ENCODE measurements around the gene CSNK1G2. TPM values are rescaled to one million over a fixed set of nuclear protein-coding genes. Genes with fewer than 3 reads are reported as not detected.

Gene CSNK1G2
- total and polyA plus RNA-seq, 2 experiments from 2014 or later = 97.7 to 100 TPM

GRCh38 chr19:2011169-2011568 is 70.2 kb downstream of the CSNK1G2 start:
- Histone ChIP-seq H3K4me1 (ENCODE audit: low read depth) (no peaks in the 10 kb centered on the region), H3K27ac (no peak overlapping the region), H3K4me3 (no peak overlapping the region), H3K9me3 (ENCODE audit: low read depth) (no peaks in the 10 kb centered on the region), H3K36me3 (no peaks in the 10 kb centered on the region), H3K27me3 (no peaks in the 10 kb centered on the region)
- TF ChIP-seq CTCF (IDR thresholded peaks at IDR 0.05; ENCODE audit: low read depth, low read length) = no peak
- no peak for DNase-seq (ENCODE audit: low read depth in 1 of 2, low spot score in 1 of 2)

- H3K4me1 ChIP-seq (ENCODE audit: low read depth) = no peaks in the 10 kb centered on the region
- H3K27ac ChIP-seq = no peak overlapping the region
- no peak for DNase-seq (ENCODE audit: low read depth in 1 of 2, low spot score in 1 of 2)
- no peaks in the 10 kb centered on the region for H3K36me3 ChIP-seq
- no peak overlapping the region for H3K4me3 ChIP-seq
- H3K27me3 ChIP-seq = no peaks in the 10 kb centered on the region
- no peaks in the 10 kb centered on the region for H3K9me3 ChIP-seq (ENCODE audit: low read depth)
- TF ChIP-seq CTCF (IDR thresholded peaks at IDR 0.05; ENCODE audit: low read depth, low read length) = no peak
Observed at GRCh38 chr19:2012941-2013682, 72.1 kb downstream of the CSNK1G2 start.

- H3K27ac ChIP-seq = no peak overlapping the region
- no peaks in the 10 kb centered on the region for H3K4me1 ChIP-seq (ENCODE audit: low read depth)
- H3K27me3 ChIP-seq = no peaks in the 10 kb centered on the region
- H3K36me3 ChIP-seq = no peaks in the 10 kb centered on the region
- no peaks in the 10 kb centered on the region for H3K9me3 ChIP-seq (ENCODE audit: low read depth)
- no peak for TF ChIP-seq CTCF (IDR thresholded peaks at IDR 0.05; ENCODE audit: low read depth, low read length)
- DNase-seq (ENCODE audit: low read depth in 1 of 2, low spot score in 1 of 2) = no peak
- no peak overlapping the region for H3K4me3 ChIP-seq
Observed at GRCh38 chr19:2013683-2013961, 72.7 kb downstream of the CSNK1G2 start.

- peak overlapping the region; percentile 67 for H3K4me3 ChIP-seq
- TF ChIP-seq CTCF (IDR thresholded peaks at IDR 0.05; ENCODE audit: low read depth, low read length) = no peak
- DNase-seq (ENCODE audit: low read depth in 1 of 2, low spot score in 1 of 2) = no peak
- H3K4me1 ChIP-seq (ENCODE audit: low read depth) = no peaks in the 10 kb centered on the region
- H3K9me3 ChIP-seq (ENCODE audit: low read depth) = no peaks in the 10 kb centered on the region
- H3K27me3 ChIP-seq = no peaks in the 10 kb centered on the region
- no peaks in the 10 kb centered on the region for H3K36me3 ChIP-seq
- no peak overlapping the region for H3K27ac ChIP-seq
Observed at GRCh38 chr19:2014131-2014571, 73.2 kb downstream of the CSNK1G2 start.

GRCh38 chr19:2014731-2015607 is 74.0 kb downstream of the CSNK1G2 start:
- Histone ChIP-seq H3K27ac (no peak overlapping the region), H3K4me1 (ENCODE audit: low read depth) (no peaks in the 10 kb centered on the region), H3K4me3 (peak overlapping the region; percentile 67), H3K27me3 (no peaks in the 10 kb centered on the region), H3K9me3 (ENCODE audit: low read depth) (no peaks in the 10 kb centered on the region), H3K36me3 (no peaks in the 10 kb centered on the region)
- peak; percentile 25 to 66 for DNase-seq (ENCODE audit: low read depth in 1 of 2, low spot score in 1 of 2)
- no peak for TF ChIP-seq CTCF (IDR thresholded peaks at IDR 0.05; ENCODE audit: low read depth, low read length)

All from cardiac muscle cell (in vitro differentiated cells and primary cell).